IMR-90 (cell line): ENCODE measurements around the gene GPR107. TPM values are rescaled to one million over a fixed set of nuclear protein-coding genes. Genes with fewer than 3 reads are reported as not detected.
A peak's percentile ranks its signal among the peaks of the same experiment; 100 is the strongest.

Experiments
- ATAC-seq: fragments of 200-7000 bp; cut with Tn5 transposase; 2 replicates; pipeline ENCODE4 v1.9.1; 2020; ENCODE audit warnings: low read depth, mild to moderate bottlenecking, moderate library complexity
- BruUV-seq: library from RNA; stranded (reverse); fragments of 400-500 nt; replicated peaks from 2 replicates; lab custom pipeline; 2021; lab: Mats Ljungman, UMichigan
- CTCF ChIA-PET: fragments of 300-600 bp; formaldehyde crosslinking; extraction: SDS; loops from one replicate; lab custom pipeline; 2021; ENCODE audit warnings: antibody characterized with exemption; lab: Yijun Ruan, JAX
- POLR2A ChIA-PET: fragments of 300-600 bp; sonication (Branson Sonifier 250); formaldehyde crosslinking; loops from one replicate; lab custom pipeline; 2022; ENCODE audit warnings: antibody characterized with exemption; ENCODE audit not compliant: unreplicated experiment; lab: Charles Lee
- DNase-seq: peaks from one replicate; pipeline ENCODE4 v3.0.0; 2013
- H2AFZ ChIP-seq: replicated peaks from 2 replicates; pipeline ENCODE3; 2013; ENCODE audit warnings: low read length, mild to moderate bottlenecking; ENCODE audit not compliant: poor library complexity
- H2AK5ac ChIP-seq: 2 replicates; pipeline ENCODE4 v1.6.1; 2013; ENCODE audit warnings: low read depth, low read length, inconsistent platforms
- H2AK9ac ChIP-seq: replicated peaks from 2 replicates; pipeline ENCODE3; 2013; ENCODE audit warnings: mild to moderate bottlenecking, low read depth, low read length, moderate library complexity; ENCODE audit not compliant: poor library complexity
- H2BK120ac ChIP-seq: 2 replicates; pipeline ENCODE4 v1.6.1; 2013; ENCODE audit warnings: low read depth, low read length, inconsistent platforms
- H2BK15ac ChIP-seq: 3 replicates; pipeline ENCODE4 v1.6.1; 2013; ENCODE audit warnings: low read depth, low read length, inconsistent platforms
- H2BK20ac ChIP-seq: 2 replicates; pipeline ENCODE4 v1.6.1; 2013; ENCODE audit warnings: low read depth, mild to moderate bottlenecking, inconsistent platforms, low read length, moderate library complexity
- H2BK5ac ChIP-seq: 2 replicates; pipeline ENCODE4 v1.6.1; 2013; ENCODE audit warnings: mild to moderate bottlenecking, low read depth, low read length, inconsistent platforms; ENCODE audit not compliant: poor library complexity, severe bottlenecking
- H3K14ac ChIP-seq: replicated peaks from 2 replicates; pipeline ENCODE4 v1.6.1; 2013; ENCODE audit warnings: low read depth, low read length, inconsistent platforms
- H3K18ac ChIP-seq: 2 replicates; pipeline ENCODE4 v1.6.1; 2013; ENCODE audit warnings: low read depth, low read length, control low read depth
- H3K23ac ChIP-seq: 2 replicates; pipeline ENCODE4 v1.6.1; 2013; ENCODE audit warnings: low read depth, low read length, inconsistent platforms
- H3K27ac ChIP-seq: 2 replicates; pipeline ENCODE4 v1.5.1; 2013; ENCODE audit warnings: mild to moderate bottlenecking, control low read depth, low read length; ENCODE audit not compliant: insufficient read depth
- H3K27me3 ChIP-seq: 2 replicates; pipeline ENCODE4 v1.6.1; 2013; ENCODE audit warnings: low read length; ENCODE audit not compliant: control insufficient read depth, insufficient read depth
- H3K36me3 ChIP-seq: 2 replicates; pipeline ENCODE4 v1.6.1; 2013; ENCODE audit warnings: low read length, mixed read lengths; ENCODE audit not compliant: control insufficient read depth, insufficient read depth
- H3K4ac ChIP-seq: 2 replicates; pipeline ENCODE4 v1.6.1; 2013; ENCODE audit warnings: low read depth, low read length, inconsistent platforms
- H3K4me1 ChIP-seq: 2 replicates; pipeline ENCODE4 v1.6.1; 2013; ENCODE audit warnings: low read length, mixed read lengths; ENCODE audit not compliant: control insufficient read depth, insufficient read depth
- H3K4me2 ChIP-seq: 2 replicates; pipeline ENCODE4 v1.6.1; 2013; ENCODE audit warnings: low read depth, mild to moderate bottlenecking, control low read depth, low read length, moderate library complexity
- H3K4me3 ChIP-seq: 2 replicates; pipeline ENCODE4 v1.5.1; 2013; ENCODE audit warnings: low read depth, mild to moderate bottlenecking, control low read depth, low read length, moderate library complexity; ENCODE audit not compliant: insufficient read depth
- H3K56ac ChIP-seq: 2 replicates; pipeline ENCODE4 v1.6.1; 2013; ENCODE audit warnings: low read length, inconsistent platforms; ENCODE audit not compliant: insufficient read depth; ENCODE audit errors: extremely low read depth
- H3K79me1 ChIP-seq, 2 experiments: 2 replicates each; pipeline ENCODE4 v1.6.1; 2013; ENCODE audit warnings: low read length in 2 of 2, inconsistent platforms in 1 of 2, low read depth in 1 of 2
- H3K9ac ChIP-seq: 2 replicates; pipeline ENCODE4 v1.6.1; 2013; ENCODE audit warnings: low read depth, low read length, control low read depth
- H3K9me1 ChIP-seq: 2 replicates; pipeline ENCODE4 v1.6.1; 2013; ENCODE audit warnings: low read length, inconsistent platforms; ENCODE audit not compliant: insufficient read depth
- H3K9me3 ChIP-seq: 2 replicates; pipeline ENCODE4 v1.6.1; 2013; ENCODE audit warnings: low read length; ENCODE audit not compliant: control insufficient read depth, insufficient read depth
- H4K20me1 ChIP-seq: 2 replicates; pipeline ENCODE4 v1.6.1; 2013; ENCODE audit warnings: low read length, inconsistent platforms; ENCODE audit not compliant: insufficient read depth
- H4K5ac ChIP-seq: 2 replicates; pipeline ENCODE4 v1.6.1; 2013; ENCODE audit warnings: mild to moderate bottlenecking, low read depth, low read length, control low read depth
- H4K8ac ChIP-seq, 2 experiments: 2 replicates each; pipeline ENCODE4 v1.6.1; 2013; ENCODE audit warnings: low read depth in 2 of 2, low read length in 2 of 2, control low read depth in 1 of 2, inconsistent platforms in 1 of 2
- H4K91ac ChIP-seq: 2 replicates; pipeline ENCODE4 v1.6.1; 2013; ENCODE audit warnings: low read depth, low read length, inconsistent platforms; ENCODE audit not compliant: insufficient read depth
- CTCF ChIP-seq: conservative IDR thresholded peaks from 2 replicates; pipeline ENCODE4 v1.5.1; 2012; ENCODE audit warnings: mild to moderate bottlenecking, low read depth, low read length, improper control_type of control experiment
- NFE2L2 ChIP-seq: fragments of 150-350 bp; IDR thresholded peaks from 2 replicates; pipeline ENCODE4 v1.6.1; 2016; ENCODE audit warnings: low read depth, mild to moderate bottlenecking, low read length
- POLR2A ChIP-seq: IDR thresholded peaks from 2 replicates; pipeline ENCODE4 v1.6.1; 2012; ENCODE audit warnings: mild to moderate bottlenecking, low read depth, low read length
- RFX5 ChIP-seq: IDR thresholded peaks from 2 replicates; pipeline ENCODE4 v1.8.0; 2012; ENCODE audit warnings: low read depth, mild to moderate bottlenecking, low read length, moderate library complexity
- WGBS, 2 experiments: methylation state at CpG; one replicate each; pipeline versions ENCODE4 v1.1.5 to v1.1.7; 2013; ENCODE audit warnings: missing lambda C conversion rate in 2 of 2; ENCODE audit not compliant: insufficient read length in 1 of 2; ENCODE audit errors: extremely low coverage in 2 of 2; 5-methylcytosine and 5-hydroxymethylcytosine counted together
- dilution Hi-C: fragments of 300-500 bp; cut with HindIII; formaldehyde crosslinking; loops from one replicate; pipeline ENCODE4 v1.14.3; 2018; ENCODE audit warnings: low sequenced_read_pairs; ENCODE audit not compliant: unreplicated experiment
- in situ Hi-C: fragments of 300-500 bp; cut with MboI; formaldehyde crosslinking; loops from 3 replicates; pipeline ENCODE4 v1.14.3; 2019; ENCODE audit warnings: low sequenced_read_pairs, inconsistent platforms, mixed read lengths
- intact Hi-C: fragments of 100-400 bp; cut with micrococcal nuclease; formaldehyde crosslinking; loops from 2 replicates; pipeline ENCODE4 v1.10.0; 2022
- polyA plus RNA-seq, 3 experiments: library from polyadenylated mRNA; depleted of rRNA; stranded (reverse); fragments of >200 nt; gene quantifications; 2 replicates each; pipeline ENCODE4 v1.2.3, GENCODE V29; 2012; ENCODE audit warnings: low replicate concordance in 1 of 3
- total RNA-seq: library from RNA; depleted of rRNA; stranded (reverse); fragments of >200 nt; gene quantifications from 2 replicates; pipeline ENCODE4 v1.2.3, GENCODE V29; 2012

The GPR107 gene
- total and polyA plus RNA-seq, 2 of the 4 experiments (the other 2 are of a cell fraction) = 16.7 to 21.6 TPM

- Histone ChIP-seq H4K5ac (peak overlapping the region; percentile 59), H2AK9ac (peak overlapping the region; percentile 83), H4K8ac (peak overlapping the region; percentile 54 to 75; a peak in 3 of 4 replicates), H2BK120ac (peak overlapping the region; percentile 73), H4K91ac (peak overlapping the region; percentile 71; the same call in 1 of the 2 replicates), H3K9me1 (peaks cover 46% of the 10 kb centered on the region), H2AFZ (peak overlapping the region; percentile 46), H2BK15ac (no peak overlapping the region), H3K79me1 (peaks cover 26 to 88% of the 10 kb centered on the region in 2 experiments), H3K27me3 (no peaks in the 10 kb centered on the region), H2BK20ac (0 out of 2 replicates have a peak overlapping the region, but pooled peaks have one; percentile 65), H3K9ac (peak overlapping the region; percentile 28; the same call in 1 of the 2 replicates), H3K27ac (peak overlapping the region; percentile 79; the same call in 1 of the 2 replicates), H3K4ac (peak overlapping the region; percentile 81), H3K56ac (no peak overlapping the region), H2AK5ac (peak overlapping the region; percentile 27), H3K9me3 (no peaks in the 10 kb centered on the region), H3K23ac (peak overlapping the region; percentile 40; the same call in 1 of the 2 replicates), H4K20me1 (peaks cover 59% of the 10 kb centered on the region), H3K4me3 (no peak overlapping the region), H2BK5ac (peak overlapping the region; percentile 78), H3K4me2 (peak overlapping the region; percentile 64), H3K18ac (peak overlapping the region; percentile 38), H3K4me1 (peaks cover 41% of the 10 kb centered on the region), H3K36me3 (peaks cover 4% of the 10 kb centered on the region; the same call in 1 of the 2 replicates), H3K14ac (peak overlapping the region; percentile 65)
- WGBS, 2 experiments = 54% methylated on average over 3 of the region's 6 CpGs; no CpG with 5 or more reads in 1 of the 2 experiments
- in situ Hi-C loops (no loop called here), intact Hi-C loops (no loop called here), dilution Hi-C loops (no loop called here)
- ATAC-seq (no peak), DNase-seq (peak; percentile 37)
- ChIA-PET CTCF (no interaction called here), POLR2A (no interaction called here)
- no peak for TF ChIP-seq CTCF
- no peak for TF ChIP-seq POLR2A
- no peak for TF ChIP-seq RFX5
- no peak for TF ChIP-seq NFE2L2
- no TSS peak for BruUV-seq
Measured at GRCh38 chr9:130186051-130186450, 132.3 kb downstream of the GPR107 start.
